ENCODE results near the gene ATG16L2.

DNA sequence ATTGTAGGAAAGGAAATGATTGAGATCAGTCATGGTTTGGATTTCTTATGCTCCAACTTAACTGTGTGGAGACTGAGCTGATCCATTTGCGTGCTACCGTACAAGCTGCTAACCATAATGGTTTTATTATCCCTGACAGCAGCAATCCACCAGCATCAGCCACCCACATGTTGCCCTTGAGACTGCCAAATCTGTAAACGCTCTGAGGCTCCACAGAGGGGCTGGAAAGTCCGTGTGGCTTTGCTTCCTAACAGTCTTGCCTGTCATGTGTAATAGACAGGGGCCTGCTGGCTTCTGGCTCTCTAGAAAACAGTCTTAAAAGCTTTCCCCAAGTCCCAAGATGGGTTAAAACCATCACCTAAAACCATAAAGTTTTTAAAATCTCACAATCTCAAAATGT, 30.1 kb downstream of the ATG16L2 start:
- no peak for TF ChIP-seq EP300 (IDR thresholded peaks at IDR 0.05)
- TF ChIP-seq, protein P1, sequence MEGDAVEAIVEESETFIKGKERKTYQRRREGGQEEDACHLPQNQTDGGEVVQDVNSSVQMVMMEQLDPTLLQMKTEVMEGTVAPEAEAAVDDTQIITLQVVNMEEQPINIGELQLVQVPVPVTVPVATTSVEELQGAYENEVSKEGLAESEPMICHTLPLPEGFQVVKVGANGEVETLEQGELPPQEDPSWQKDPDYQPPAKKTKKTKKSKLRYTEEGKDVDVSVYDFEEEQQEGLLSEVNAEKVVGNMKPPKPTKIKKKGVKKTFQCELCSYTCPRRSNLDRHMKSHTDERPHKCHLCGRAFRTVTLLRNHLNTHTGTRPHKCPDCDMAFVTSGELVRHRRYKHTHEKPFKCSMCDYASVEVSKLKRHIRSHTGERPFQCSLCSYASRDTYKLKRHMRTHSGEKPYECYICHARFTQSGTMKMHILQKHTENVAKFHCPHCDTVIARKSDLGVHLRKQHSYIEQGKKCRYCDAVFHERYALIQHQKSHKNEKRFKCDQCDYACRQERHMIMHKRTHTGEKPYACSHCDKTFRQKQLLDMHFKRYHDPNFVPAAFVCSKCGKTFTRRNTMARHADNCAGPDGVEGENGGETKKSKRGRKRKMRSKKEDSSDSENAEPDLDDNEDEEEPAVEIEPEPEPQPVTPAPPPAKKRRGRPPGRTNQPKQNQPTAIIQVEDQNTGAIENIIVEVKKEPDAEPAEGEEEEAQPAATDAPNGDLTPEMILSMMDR (IDR thresholded peaks at IDR 0.05): no peak

Data from tibial nerve (tissue), 4 donors.